K562 (cell line): ENCODE data around the gene CPS1. TPM values are rescaled to one million over a fixed set of nuclear protein-coding genes. Genes with fewer than 3 reads are reported as not detected.

ENCODE experiments used
- ATAC-seq: fragments of 200-7000 bp; cut with Tn5 transposase; 3 replicates; pipeline ENCODE4 v1.9.1; 2020; ENCODE audit warnings: moderate library complexity
- BruUV-seq: library from RNA; stranded (reverse); fragments of 400-500 nt; replicated peaks from 2 replicates; lab custom pipeline; 2021; lab: Mats Ljungman, UMichigan
- CTCF ChIA-PET: fragments of 300-600 bp; formaldehyde crosslinking; extraction: SDS; loops from one replicate; lab custom pipeline; 2021; ENCODE audit warnings: low intra/inter-chr PET ratio; lab: Yijun Ruan, JAX
- POLR2A ChIA-PET: fragments of 300-600, 350-650 bp; sonication (Branson Sonifier 250); formaldehyde crosslinking; extraction: SDS; loops from one replicate; lab custom pipeline; 2021; ENCODE audit warnings: antibody characterized with exemption, inconsistent platforms; lab: Yijun Ruan, JAX
- DNase-seq, 4 experiments: peaks; one replicate each; pipeline versions ENCODE4 v3.0.0 to v3.0.0-alpha.2; 2011 to 2018; ENCODE audit warnings: low spot score in 3 of 4, mixed read lengths in 3 of 4; ENCODE audit errors: extremely low read depth in 1 of 4
- FAIRE-seq: peaks from 2 replicates; lab custom pipeline; 2011; peaks lifted over from hg19 to GRCh38; lab: Jason Lieb, UNC
- H2AFZ ChIP-seq: 2 replicates; pipeline ENCODE4 v1.6.0; 2011; ENCODE audit warnings: low read depth, low read length, control low read depth, inconsistent platforms
- H3K27ac ChIP-seq: fragments of 200-600 bp; 3 replicates; pipeline ENCODE4 v1.8.0; 2011; ENCODE audit warnings: low read depth, mild to moderate bottlenecking, control low read depth, inconsistent platforms, low read length, moderate library complexity, mixed read lengths; ENCODE audit errors: extremely low read depth
- H3K27me3 ChIP-seq, 2 experiments: fragments of 300-600 bp in 1 of 2; 2 replicates in 1 of 2; 3 replicates in 1 of 2; pipeline versions ENCODE4 v1.6.0 to v1.8.0; 2011; ENCODE audit warnings: inconsistent platforms in 2 of 2, low read length in 2 of 2, mild to moderate bottlenecking in 1 of 2, mixed read lengths in 1 of 2, moderate library complexity in 1 of 2; ENCODE audit not compliant: control insufficient read depth in 2 of 2, insufficient read depth in 2 of 2
- H3K36me3 ChIP-seq: fragments of 300-600 bp; 3 replicates; pipeline ENCODE4 v1.8.0; 2011; ENCODE audit warnings: mild to moderate bottlenecking, low read length, inconsistent platforms; ENCODE audit not compliant: control insufficient read depth, insufficient read depth
- H3K4me1 ChIP-seq, 2 experiments: fragments of 200-600 bp in 1 of 2; replicated peaks in 1 of 2; 2 replicates in 1 of 2; 3 replicates in 1 of 2; pipeline versions ENCODE4 v1.5.1 to v1.8.0; 2011; ENCODE audit warnings: inconsistent platforms in 2 of 2, low read length in 2 of 2, mild to moderate bottlenecking in 1 of 2, mixed read lengths in 1 of 2, moderate library complexity in 1 of 2; ENCODE audit not compliant: control insufficient read depth in 2 of 2, insufficient read depth in 2 of 2
- H3K4me2 ChIP-seq: 2 replicates; pipeline ENCODE4 v1.6.1; 2011; ENCODE audit warnings: low read length, control low read depth, inconsistent platforms, mixed read lengths; ENCODE audit not compliant: insufficient read depth
- H3K4me3 ChIP-seq: fragments of 200-600 bp; sonication (generic), shearing (Covaris generic); 2 replicates; pipeline ENCODE4 v1.5.1; 2016; ENCODE audit warnings: control low read depth, inconsistent platforms
- H3K79me2 ChIP-seq: fragments of 200-600 bp; 3 replicates; pipeline ENCODE4 v1.8.0; 2011; ENCODE audit warnings: low read length, inconsistent platforms; ENCODE audit not compliant: control insufficient read depth, insufficient read depth
- H3K9ac ChIP-seq, 2 experiments: 2 replicates each; pipeline versions ENCODE4 v1.6.0 to v1.6.1; 2011; ENCODE audit warnings: low read depth in 2 of 2, low read length in 2 of 2, control low read depth in 1 of 2, inconsistent platforms in 1 of 2, mild to moderate bottlenecking in 1 of 2, mixed read lengths in 1 of 2; ENCODE audit not compliant: insufficient read depth in 1 of 2
- H3K9me1 ChIP-seq: one replicate; pipeline ENCODE4 v1.6.0; 2011; ENCODE audit warnings: inconsistent platforms, mild to moderate bottlenecking, low read length, moderate library complexity; ENCODE audit not compliant: control insufficient read depth, insufficient read depth
- H3K9me3 ChIP-seq: replicated peaks from 2 replicates; pipeline ENCODE4 v1.5.1; 2011; ENCODE audit warnings: low read depth, low read length, inconsistent platforms; ENCODE audit not compliant: control insufficient read depth, insufficient read depth
- H4K20me1 ChIP-seq: replicated peaks from 2 replicates; pipeline ENCODE4 v1.6.1; 2011; ENCODE audit warnings: low read length, inconsistent platforms, mixed read lengths; ENCODE audit not compliant: control insufficient read depth, insufficient read depth
- HDGF ChIP-seq: fragments of 450-650 bp; IDR thresholded peaks from 2 replicates; pipeline ENCODE4 v1.6.1; 2016
- HES1 ChIP-seq: fragments of 450-650 bp; IDR thresholded peaks from 2 replicates; pipeline ENCODE4 v1.6.1; 2016; ENCODE audit warnings: low read depth, mild to moderate bottlenecking, moderate library complexity
- IFI16 ChIP-seq: fragments of 250-450 bp; sonication (Bioruptor Pico); IDR thresholded peaks from 2 replicates; pipeline ENCODE4 v2.1.2; 2022; ENCODE audit warnings: mild to moderate bottlenecking, inconsistent platforms
- KAT7 ChIP-seq: sonication (generic); formaldehyde crosslinking; IDR thresholded peaks from 2 replicates; pipeline ENCODE4 v1.8.0; 2022; ENCODE audit warnings: missing genetic modification reagents, mild to moderate bottlenecking, borderline replicate concordance
- MGA ChIP-seq: fragments of 450-650 bp; IDR thresholded peaks from 2 replicates; pipeline ENCODE4 v1.6.1; 2016; ENCODE audit warnings: mild to moderate bottlenecking, moderate library complexity
- SIN3B ChIP-seq: fragments of 450-650 bp; IDR thresholded peaks from 2 replicates; pipeline ENCODE4 v1.6.1; 2017; ENCODE audit warnings: low read depth, mild to moderate bottlenecking, moderate library complexity
- ZFX ChIP-seq: sonication (generic); formaldehyde crosslinking; IDR thresholded peaks from 2 replicates; pipeline ENCODE4 v1.8.0; 2022; ENCODE audit warnings: mild to moderate bottlenecking, missing genetic modification reagents, moderate library complexity
- ZNF197 ChIP-seq: fragments of 200-800 bp; sonication (Bioruptor generic); IDR thresholded peaks from 2 replicates; pipeline ENCODE4 v1.6.1; 2016; ENCODE audit warnings: low read depth, missing genetic modification characterization, missing compliant biosample characterization
- ZNF282 ChIP-seq: sonication (generic); formaldehyde crosslinking; IDR thresholded peaks from 2 replicates; pipeline ENCODE4 v1.8.1; 2023; ENCODE audit warnings: missing genetic modification reagents
- WGBS: fragments of 100-300 bp; shearing (Covaris generic); methylation state at CpG from one replicate; pipeline ENCODE4 v1.1.6; 2016; ENCODE audit warnings: low coverage, mixed read lengths; ENCODE audit not compliant: insufficient coverage; ENCODE audit errors: missing lambda C conversion rate; 5-methylcytosine and 5-hydroxymethylcytosine counted together
- in situ Hi-C: fragments of 300-500 bp; cut with MboI; formaldehyde crosslinking; loops from 4 replicates; pipeline ENCODE4 v1.15.0; 2018; ENCODE audit warnings: inconsistent platforms, mixed read lengths
- intact Hi-C: fragments of 100-400 bp; cut with micrococcal nuclease; formaldehyde crosslinking; loops from 2 replicates; pipeline ENCODE4 v1.14.2; 2022
- polyA plus RNA-seq, 8 experiments: library from polyadenylated mRNA; depleted of rRNA in 4 of 8; stranded (reverse) in 5 of 8; unstranded in 3 of 8; fragments of >200 nt; fragmentation: Nextera tagmentation in 2 of 8; fragmentation: Illumina TruSeq in 1 of 8; extraction: Ambion mirVana in 2 of 8; extraction: Trizol in 1 of 8; gene quantifications; 2 replicates each; pipeline versions ENCODE4 v1.2.1 to v1.2.3, GENCODE V29; 2011 to 2014; ENCODE audit warnings: inconsistent platforms in 1 of 8, missing spikeins in 1 of 8
- total RNA-seq, 7 experiments: library from RNA; depleted of rRNA in 6 of 7; stranded (reverse); fragments of >200 nt in 6 of 7; fragmentation: Illumina TruSeq in 2 of 7; extraction: Trizol in 2 of 7; gene quantifications; 2 replicates each; pipeline versions ENCODE4 v1.2.1 to v1.2.3, GENCODE V29; 2011 to 2021; ENCODE audit warnings: low replicate concordance in 1 of 7
- TF ChIP-seq, protein P1 (sequence below): IDR thresholded peaks from 2 replicates; pipeline ENCODE4 v1.6.1; 2012; ENCODE audit warnings: low read depth, low read length, improper control_type of control experiment, borderline replicate concordance

CPS1 gene
- total and polyA plus RNA-seq, 9 of the 15 experiments (the other 6 are each of a cell fraction or from before 2014, with no cell fraction given) = 2.4 to 13.5 (median 6.0) TPM

DNA sequence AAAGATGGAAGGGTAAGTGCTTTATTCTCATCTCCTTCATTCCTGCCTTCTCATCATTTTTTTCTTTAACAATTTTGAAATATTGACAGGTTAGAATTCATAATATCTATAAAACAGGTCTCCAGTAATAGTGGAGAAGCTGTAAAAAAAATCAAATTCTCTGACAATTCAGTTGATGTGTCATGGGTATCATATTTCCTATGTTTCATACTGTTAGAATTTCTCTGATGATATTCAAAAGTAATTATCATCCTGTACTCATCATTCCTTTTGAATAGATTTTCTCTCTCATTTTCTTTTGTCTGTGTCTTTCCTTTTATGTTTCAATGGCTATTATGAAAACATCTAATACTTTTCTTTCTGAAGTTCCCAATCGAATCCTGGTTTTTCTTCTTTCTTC lies 97.7 kb downstream of the CPS1 start:
- intact Hi-C loops = no loop called here
- Histone ChIP-seq H3K36me3 (no peaks in the 10 kb centered on the region), H2AFZ (no peak overlapping the region), H3K9me3 (no peaks in the 10 kb centered on the region), H3K27ac (no peak overlapping the region), H3K9me1 (no peaks in the 10 kb centered on the region), H4K20me1 (no peaks in the 10 kb centered on the region), H3K79me2 (no peaks in the 10 kb centered on the region), H3K9ac (no peak overlapping the region), H3K4me1 (no peaks in the 10 kb centered on the region), H3K27me3 (no peaks in the 10 kb centered on the region), H3K4me3 (no peak overlapping the region), H3K4me2 (no peak overlapping the region)
- ChIA-PET POLR2A (no interaction called here), CTCF (no interaction called here)
- no peak for ATAC-seq
- FAIRE-seq = no peak
- in situ Hi-C loops = no loop called here
- BruUV-seq = no TSS peak
- no peak for DNase-seq
- 0% methylated on average over 1 of the region's 1 CpG for WGBS
- TF ChIP-seq, protein P1, sequence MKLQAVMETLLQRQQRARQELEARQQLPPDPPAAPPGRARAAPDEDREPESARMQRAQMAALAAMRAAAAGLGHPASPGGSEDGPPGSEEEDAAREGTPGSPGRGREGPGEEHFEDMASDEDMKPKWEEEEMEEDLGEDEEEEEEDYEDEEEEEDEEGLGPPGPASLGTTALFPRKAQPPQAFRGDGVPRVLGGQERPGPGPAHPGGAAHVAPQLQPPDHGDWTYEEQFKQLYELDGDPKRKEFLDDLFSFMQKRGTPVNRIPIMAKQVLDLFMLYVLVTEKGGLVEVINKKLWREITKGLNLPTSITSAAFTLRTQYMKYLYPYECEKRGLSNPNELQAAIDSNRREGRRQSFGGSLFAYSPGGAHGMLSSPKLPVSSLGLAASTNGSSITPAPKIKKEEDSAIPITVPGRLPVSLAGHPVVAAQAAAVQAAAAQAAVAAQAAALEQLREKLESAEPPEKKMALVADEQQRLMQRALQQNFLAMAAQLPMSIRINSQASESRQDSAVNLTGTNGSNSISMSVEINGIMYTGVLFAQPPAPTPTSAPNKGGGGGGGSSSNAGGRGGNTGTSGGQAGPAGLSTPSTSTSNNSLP = no peak
- TF ChIP-seq KAT7 (CRISPR knock-in tag) (no peak), HES1 (no peak), IFI16 (no peak), SIN3B (no peak), ZNF282 (no peak), HDGF (no peak), ZFX (CRISPR knock-in tag) (no peak), ZNF197 (CRISPR knock-in tag) (no peak), MGA (no peak)
